Heart right ventricle (tissue), 16 donors: Measurements from ENCODE around the gene SUSD4. TPM values are rescaled to one million over a fixed set of nuclear protein-coding genes. Genes with fewer than 3 reads are reported as not detected.

ENCODE experiments used
- ATAC-seq, 8 donors: fragments of 200-7000 bp; cut with Tn5 transposase; one replicate each; pipeline ENCODE4 v1.9.1; 2020; ENCODE audit warnings: mild to moderate bottlenecking in 8 of 8, moderate library complexity in 8 of 8, moderate number of reproducible peaks in 1 of 8
- DNase-seq, 2 donors: peaks; one replicate each; pipeline ENCODE4 v3.0.0-alpha.2; 2020
- H3K27ac ChIP-seq, 10 donors: fragments of 200-600 bp; sonication (generic) in 2 of 10; one replicate each; pipeline versions ENCODE4 v1.5.0 to v1.8.0; 2020 to 2022; ENCODE audit warnings: mild to moderate bottlenecking in 3 of 10
- H3K27me3 ChIP-seq, 7 donors: fragments of 200-600 bp; one replicate each; pipeline ENCODE4 v1.8.0; 2021 to 2022; ENCODE audit warnings: mild to moderate bottlenecking in 2 of 7
- H3K36me3 ChIP-seq, 9 donors: fragments of 200-600 bp; sonication (generic) in 1 of 9; one replicate each; pipeline versions ENCODE4 v1.5.0 to v1.8.0; 2020 to 2022; ENCODE audit warnings: mild to moderate bottlenecking in 2 of 9
- H3K4me1 ChIP-seq, 9 donors: fragments of 200-600 bp; sonication (generic) in 1 of 9; one replicate each; pipeline versions ENCODE4 v1.5.0 to v1.8.0; 2020 to 2022; ENCODE audit warnings: mild to moderate bottlenecking in 4 of 9
- H3K4me3 ChIP-seq, 10 donors: fragments of 200-600 bp; sonication (generic) in 2 of 10; one replicate each; pipeline versions ENCODE4 v1.5.0 to v1.8.0; 2020 to 2022; ENCODE audit warnings: mild to moderate bottlenecking in 7 of 10, moderate library complexity in 2 of 10
- H3K9me3 ChIP-seq, 11 donors: fragments of 200-600 bp in 10 of 11; sonication (generic) in 2 of 11; one replicate each; pipeline versions ENCODE4 v1.5.0 to v1.8.0; 2013 to 2022; ENCODE audit warnings: mild to moderate bottlenecking in 2 of 11, control low read depth in 1 of 11, moderate library complexity in 1 of 11
- WGBS, 2 donors: extraction: QIAGEN DNeasy Blood & Tissue Kit; methylation state at CpG; one replicate each; pipeline ENCODE4 v1.1.7; 2013; ENCODE audit warnings: inconsistent platforms in 1 of 2; 5-methylcytosine and 5-hydroxymethylcytosine counted together
- intact Hi-C, 10 donors: fragments of 100-400 bp; cut with DNase I; formaldehyde crosslinking; loops; one replicate each; pipeline versions ENCODE4 v1.11.1 to v1.14.2; 2022
- polyA plus RNA-seq, 2 donors: library from polyadenylated mRNA; stranded (reverse); fragments of 200-250 nt; gene quantifications; one replicate each; pipeline ENCODE4 v1.2.3, GENCODE V29; 2013
- total RNA-seq, 10 donors: library from RNA; stranded (reverse); fragmentation: NEBNext Ultra II Directional in 3 of 10; extraction: Animal tissue kit (Norgen Biotek cat#: 25700) in 3 of 10; gene quantifications; one replicate each; pipeline versions ENCODE4 v1.2.1 to v1.2.4, GENCODE V29; 2021 to 2023
- TF ChIP-seq, protein P1 (sequence below), 9 donors: fragments of 200-600 bp; sonication (generic) in 2 of 9; IDR thresholded peaks; one replicate each; pipeline versions ENCODE4 v1.5.0 to v1.8.0; 2021 to 2022; ENCODE audit warnings: antibody characterized with exemption in 9 of 9, mild to moderate bottlenecking in 5 of 9, moderate library complexity in 1 of 9
- donor health status: Arrhythmogenic right ventricular cardiomyopathy.
- donor health status: ischemic (EF 13 %, LVEDD 7.1; RV severe dilation, severe dysfunction).
- donor health status: healthy with polysubstance abuse.
- donor health status: DM: no; HTN: yes; CAD: no.
- donor health status: DM: no; HTN: no; CAD: no.
- donor health status: ischemic (EF 25% LVEDD 6.9; RV normal size, moderate dysfunction).
- donor health status: ischemic (EF 25% LVEDD 5.7; RV mildly dilated, moderate dysfunction).
- donor health status: healthy.
- donor health status: DM: yes; HTN: yes; CAD: no.
- donor health status: Ischemic cardiomyopathy.
- donor health status: ischemic (EF 35%, LVEDD 5.7; RV mildly dilated, moderate dysfunction).
- donor health status: nonischemic (EF 11% LVEDD 7.7; RV severe dilation, severe dysfunction).
- donor health status: DM: yes; HTN: yes; CAD: no.
- donor health status: PGD.
- donor health status: ischemic (EF 29% LVEDD 5.4; RV normal size, mild dysfunction).
- donor health status: nonischemic (EF 23%, LVEDD 6.1; RV moderate dilation, normal function).

The SUSD4 gene
- total and polyA plus RNA-seq, 12 donors, result 0.99 to 36.5 (median 6.2) TPM

DNA sequence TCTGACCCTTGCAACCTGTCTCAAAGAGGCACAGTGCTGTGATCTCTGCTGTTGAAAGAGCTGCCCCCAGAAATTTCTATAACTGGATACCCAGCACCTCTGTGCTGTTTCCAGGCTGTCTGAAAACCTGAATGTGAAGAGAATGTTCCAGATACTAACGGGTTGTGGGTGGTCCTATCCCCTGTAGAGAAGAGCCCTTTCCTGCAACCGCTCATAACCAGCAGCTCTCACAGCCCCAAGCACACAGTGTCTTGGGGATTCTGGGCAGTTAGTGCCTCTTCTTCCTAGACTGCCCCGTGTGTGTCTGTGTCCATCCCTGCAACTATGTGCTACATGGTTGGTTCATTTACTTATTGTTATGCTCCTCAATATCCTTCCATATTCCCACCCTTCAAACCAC lies 104.5 kb downstream of the SUSD4 start:
- no peak overlapping the region for H3K4me3 ChIP-seq
- no peak for DNase-seq
- intact Hi-C loops, result no loop called here

GRCh38 chr1:223258751-223259198 lies 105.2 kb downstream of the SUSD4 start:
- Histone ChIP-seq H3K4me1 (peaks cover 0 to 4% (median 0%) of the 10 kb centered on the region in 9 donors), H3K27ac (no peak overlapping the region), H3K27me3 (no peaks in the 10 kb centered on the region), H3K36me3 (no peaks in the 10 kb centered on the region), H3K9me3 (no peaks in the 10 kb centered on the region), H3K4me3 (no peak overlapping the region)
- WGBS, 2 donors, result 74 to 75% methylated on average over 6 of the region's 6 CpGs
- DNase-seq, result no peak
- no peak for ATAC-seq
- intact Hi-C loops, result no loop called here
- TF ChIP-seq, protein P1, sequence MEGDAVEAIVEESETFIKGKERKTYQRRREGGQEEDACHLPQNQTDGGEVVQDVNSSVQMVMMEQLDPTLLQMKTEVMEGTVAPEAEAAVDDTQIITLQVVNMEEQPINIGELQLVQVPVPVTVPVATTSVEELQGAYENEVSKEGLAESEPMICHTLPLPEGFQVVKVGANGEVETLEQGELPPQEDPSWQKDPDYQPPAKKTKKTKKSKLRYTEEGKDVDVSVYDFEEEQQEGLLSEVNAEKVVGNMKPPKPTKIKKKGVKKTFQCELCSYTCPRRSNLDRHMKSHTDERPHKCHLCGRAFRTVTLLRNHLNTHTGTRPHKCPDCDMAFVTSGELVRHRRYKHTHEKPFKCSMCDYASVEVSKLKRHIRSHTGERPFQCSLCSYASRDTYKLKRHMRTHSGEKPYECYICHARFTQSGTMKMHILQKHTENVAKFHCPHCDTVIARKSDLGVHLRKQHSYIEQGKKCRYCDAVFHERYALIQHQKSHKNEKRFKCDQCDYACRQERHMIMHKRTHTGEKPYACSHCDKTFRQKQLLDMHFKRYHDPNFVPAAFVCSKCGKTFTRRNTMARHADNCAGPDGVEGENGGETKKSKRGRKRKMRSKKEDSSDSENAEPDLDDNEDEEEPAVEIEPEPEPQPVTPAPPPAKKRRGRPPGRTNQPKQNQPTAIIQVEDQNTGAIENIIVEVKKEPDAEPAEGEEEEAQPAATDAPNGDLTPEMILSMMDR (IDR thresholded peaks at IDR 0.05), result no peak

More for the DNA sequence above, 104.5 kb downstream of the SUSD4 start:
- H3K9me3 ChIP-seq, result no peaks in the 10 kb centered on the region
- no peak overlapping the region for H3K27ac ChIP-seq
- 85% methylated on average over 3 of the region's 3 CpGs for WGBS, 2 donors
- H3K27me3 ChIP-seq, result no peaks in the 10 kb centered on the region
- TF ChIP-seq, protein P1 (IDR thresholded peaks at IDR 0.05), result no peak
- ATAC-seq, result no peak
- H3K36me3 ChIP-seq, result no peaks in the 10 kb centered on the region
- H3K4me1 ChIP-seq, result peaks cover 0 to 4% (median 0%) of the 10 kb centered on the region in 9 donors

GRCh38 chr1:223257856-223258550 lies 106.0 kb downstream of the SUSD4 start:
- Histone ChIP-seq H3K9me3 (no peaks in the 10 kb centered on the region), H3K4me3 (no peak overlapping the region), H3K36me3 (no peaks in the 10 kb centered on the region), H3K27me3 (no peaks in the 10 kb centered on the region), H3K4me1 (peaks cover 0 to 4% (median 0%) of the 10 kb centered on the region in 9 donors), H3K27ac (no peak overlapping the region)
- ATAC-seq (no peak), DNase-seq (no peak)
- 93 to 94% methylated on average over 8 of the region's 8 CpGs for WGBS, 2 donors
- intact Hi-C loops, result no loop called here
- TF ChIP-seq, protein P1 (IDR thresholded peaks at IDR 0.05), result no peak

- Histone ChIP-seq H3K4me1 (peaks cover 0 to 4% (median 0%) of the 10 kb centered on the region in 9 donors), H3K27ac (no peak overlapping the region), H3K27me3 (no peaks in the 10 kb centered on the region), H3K36me3 (no peaks in the 10 kb centered on the region), H3K9me3 (no peaks in the 10 kb centered on the region), H3K4me3 (no peak overlapping the region)
- DNase-seq (no peak), ATAC-seq (peak in 1 of 8 donors; percentile 59)
- TF ChIP-seq, protein P1 (IDR thresholded peaks at IDR 0.05), result no peak
- WGBS, 2 donors, result 89 to 90% methylated on average over 3 of the region's 3 CpGs
- intact Hi-C loops, result no loop called here
These were observed 107.9 kb downstream of the SUSD4 start for GRCh38 chr1:223256034-223256433.
